T-cell (primary cell): ENCODE results near the gene UFL1. TPM values are rescaled to one million over a fixed set of nuclear protein-coding genes. Genes with fewer than 3 reads are reported as not detected.

Source experiments
- ATAC-seq, 4 experiments: fragments of 200-7000 bp in 3 of 4; fragments of 150-1000 bp in 1 of 4; cut with Tn5 transposase; replicated peaks in 1 of 4; 1 replicate in 3 of 4; 2 replicates in 1 of 4; pipeline ENCODE4 v1.10.0; 2021; ENCODE audit warnings: moderate library complexity in 3 of 4, mild to moderate bottlenecking in 2 of 4, moderate number of reproducible peaks in 1 of 4
- CTCF ChIA-PET, 2 donors: fragments of 300-600 bp; sonication (Branson Sonifier 250); formaldehyde crosslinking; loops; one replicate each; lab custom pipeline; 2022; ENCODE audit warnings: antibody characterized with exemption in 2 of 2; lab: Charles Lee
- POLR2A ChIA-PET, 2 donors: fragments of 300-600 bp; sonication (Branson Sonifier 250); formaldehyde crosslinking; loops; one replicate each; lab custom pipeline; 2022; ENCODE audit warnings: antibody characterized with exemption in 2 of 2; lab: Charles Lee
- DNase-seq, 35 experiments: peaks; one replicate each; pipeline versions ENCODE4 v3.0.0 to v3.0.0-alpha.2; 2013 to 2023
- H3K27ac ChIP-seq: one replicate; pipeline ENCODE4 v1.5.1; 2013; ENCODE audit warnings: low read length
- H3K27me3 ChIP-seq, 2 experiments: replicated peaks in 1 of 2; 1 replicate in 1 of 2; 2 replicates in 1 of 2; pipeline versions ENCODE4 v1.6.1 to v1.7.0; 2013; ENCODE audit warnings: low read length in 1 of 2, mixed read lengths in 1 of 2; ENCODE audit not compliant: control insufficient read depth in 2 of 2, insufficient read depth in 2 of 2; ENCODE audit errors: extremely low read depth in 1 of 2
- H3K36me3 ChIP-seq, 2 donors: 1 replicate in 1 of 2; 2 replicates in 1 of 2; pipeline versions ENCODE4 v1.6.1 to v1.7.0; 2013; ENCODE audit warnings: low read length in 1 of 2; ENCODE audit not compliant: control insufficient read depth in 2 of 2, insufficient read depth in 1 of 2; ENCODE audit errors: extremely low read depth in 1 of 2
- H3K4me1 ChIP-seq, 2 experiments: 1 replicate in 1 of 2; 2 replicates in 1 of 2; pipeline versions ENCODE4 v1.6.1 to v1.7.0; 2013; ENCODE audit warnings: low read length in 2 of 2, mixed read lengths in 1 of 2; ENCODE audit not compliant: insufficient read depth in 2 of 2, control insufficient read depth in 1 of 2; ENCODE audit errors: extremely low read depth in 1 of 2
- H3K4me3 ChIP-seq, 2 donors: 1 replicate in 1 of 2; 2 replicates in 1 of 2; pipeline versions ENCODE4 v1.5.1 to v1.7.0; 2013; ENCODE audit warnings: mild to moderate bottlenecking in 2 of 2, low read length in 1 of 2, moderate library complexity in 1 of 2; ENCODE audit not compliant: control insufficient read depth in 1 of 2; ENCODE audit errors: extremely low read depth in 1 of 2
- H3K9me3 ChIP-seq: 2 replicates; pipeline ENCODE4 v1.7.0; 2013
- H3K27ac Mint-ChIP-seq, 2 donors: one replicate each; pipeline ENCODE4 v1.8.0; 2020 to 2021; ENCODE audit warnings: mild to moderate bottlenecking in 2 of 2, mixed read lengths in 2 of 2
- H3K27me3 Mint-ChIP-seq, 2 donors: one replicate each; pipeline ENCODE4 v1.8.0; 2021 to 2022; ENCODE audit warnings: mixed read lengths in 2 of 2
- H3K36me3 Mint-ChIP-seq: one replicate; pipeline ENCODE4 v1.8.0; 2021; ENCODE audit warnings: mixed read lengths
- H3K4me1 Mint-ChIP-seq, 3 donors: one replicate each; pipeline ENCODE4 v1.8.0; 2020 to 2022; ENCODE audit warnings: mixed read lengths in 3 of 3, mild to moderate bottlenecking in 1 of 3
- H3K4me3 Mint-ChIP-seq, 3 donors: one replicate each; pipeline ENCODE4 v1.8.0; 2020 to 2022; ENCODE audit warnings: mild to moderate bottlenecking in 3 of 3, mixed read lengths in 3 of 3, moderate library complexity in 3 of 3
- H3K9me3 Mint-ChIP-seq, 3 donors: one replicate each; pipeline ENCODE4 v1.8.0; 2020 to 2022; ENCODE audit warnings: mixed read lengths in 3 of 3
- WGBS: methylation state at CpG from one replicate; pipeline ENCODE4 v1.1.5; 2013; ENCODE audit warnings: missing lambda C conversion rate; ENCODE audit not compliant: insufficient coverage; 5-methylcytosine and 5-hydroxymethylcytosine counted together
- total RNA-seq, 35 experiments: library from RNA in 6 of 35; stranded (reverse) in 6 of 35; fragments of 120-200 nt in 1 of 35; gene quantifications; one replicate each; pipeline versions ENCODE4 v1.2.1 to v1.2.4 and lab custom pipeline; 2013 to 2026

UFL1 gene
- total RNA-seq, 5 donors from 2014 or later (not counting 1 experiment from before 2014, with no cell fraction given) = 19.3 to 29.4 (median 27.7) TPM

- CTCF ChIA-PET = interaction anchor here in 1 of 2 donors (0.5 kb wide), 1 partner anchor 1330 kb away, joined by 3 read pairs; no protein-coding TSS in a partner anchor
- H3K36me3 Mint-ChIP-seq = peaks cover 62% of the 10 kb centered on the region
- H3K4me3 Mint-ChIP-seq = no peak overlapping the region
- no peaks in the 10 kb centered on the region for H3K4me1 ChIP-seq
- H3K27ac ChIP-seq = no peak overlapping the region
- no peaks in the 10 kb centered on the region for H3K27me3 ChIP-seq
- WGBS = no CpG with 5 or more reads among the region's 1 CpG
- H3K27me3 Mint-ChIP-seq = no peaks in the 10 kb centered on the region
- peaks cover 4 to 62% of the 10 kb centered on the region in 2 donors for H3K36me3 ChIP-seq
- ATAC-seq (no peak), DNase-seq (no peak)
- no peak overlapping the region for H3K27ac Mint-ChIP-seq
- H3K4me3 ChIP-seq = no peak overlapping the region
- H3K9me3 ChIP-seq = no peaks in the 10 kb centered on the region
- peaks cover 23 to 34% (median 32%) of the 10 kb centered on the region in 3 donors for H3K4me1 Mint-ChIP-seq
- POLR2A ChIA-PET = no interaction called here
- no peaks in the 10 kb centered on the region for H3K9me3 Mint-ChIP-seq
Observed at GRCh38 chr6:96532399-96532798, 10.8 kb downstream of the UFL1 start.

- H3K4me1 ChIP-seq = no peaks in the 10 kb centered on the region
- Mint-ChIP-seq H3K27ac (no peak overlapping the region), H3K4me1 (peaks cover 5 to 6% (median 5%) of the 10 kb centered on the region in 3 donors), H3K36me3 (peaks cover 44% of the 10 kb centered on the region), H3K9me3 (no peaks in the 10 kb centered on the region), H3K4me3 (no peak overlapping the region), H3K27me3 (no peaks in the 10 kb centered on the region)
- no peak overlapping the region for H3K27ac ChIP-seq
- peaks cover 0 to 51% of the 10 kb centered on the region in 2 donors for H3K36me3 ChIP-seq
- POLR2A ChIA-PET = interaction anchor here in 1 of 2 donors (1.1 kb wide), 1 partner anchor 15 kb away, joined by 3 read pairs; no protein-coding TSS in a partner anchor
- ATAC-seq = no peak
- H3K27me3 ChIP-seq = no peaks in the 10 kb centered on the region
- no peak for DNase-seq
- H3K4me3 ChIP-seq = no peak overlapping the region
- CTCF ChIA-PET = no interaction called here
- no peaks in the 10 kb centered on the region for H3K9me3 ChIP-seq
- WGBS = no CpG with 5 or more reads among the region's 5 CpGs
Observed at GRCh38 chr6:96537726-96538125, 16.1 kb downstream of the UFL1 start.

GRCh38 chr6:96542702-96543101 lies 21.1 kb downstream of the UFL1 start:
- no peak overlapping the region for H3K4me3 ChIP-seq
- peak in 2 of 35 experiments; percentile 8 to 33 for DNase-seq
- H3K36me3 ChIP-seq = peaks cover 0 to 54% of the 10 kb centered on the region in 2 donors
- peak in 1 of 4 experiments; percentile 47 for ATAC-seq
- H3K9me3 ChIP-seq = no peaks in the 10 kb centered on the region
- Mint-ChIP-seq H3K4me3 (no peak overlapping the region), H3K4me1 (peaks cover 0 to 3% (median 0%) of the 10 kb centered on the region in 3 donors), H3K36me3 (peaks cover 49% of the 10 kb centered on the region), H3K27ac (peak overlapping the region in 1 of 2 donors; percentile 17), H3K9me3 (no peaks in the 10 kb centered on the region), H3K27me3 (no peaks in the 10 kb centered on the region)
- no peaks in the 10 kb centered on the region for H3K27me3 ChIP-seq
- CTCF ChIA-PET = interaction anchor here in 1 of 2 donors (0.5 to 1.1 kb wide), 2 partner anchors 12 to 513 kb away, joined by 3 to 8 read pairs; no protein-coding TSS in a partner anchor
- H3K27ac ChIP-seq = no peak overlapping the region
- POLR2A ChIA-PET = interaction anchor here in 1 of 2 donors (0.5 kb wide), 1 partner anchor 13 kb away, joined by 3 read pairs; no protein-coding TSS in a partner anchor
- H3K4me1 ChIP-seq = no peaks in the 10 kb centered on the region

- POLR2A ChIA-PET = interaction anchor here in 1 of 2 donors (0.6 kb wide), 2 partner anchors 73 to 395 kb away, joined by 3 read pairs; no protein-coding TSS in a partner anchor
- WGBS = no CpG with 5 or more reads among the region's 3 CpGs
- DNase-seq (no peak), ATAC-seq (no peak)
- H3K27me3 ChIP-seq = no peaks in the 10 kb centered on the region
- no peak overlapping the region for H3K4me3 ChIP-seq
- Mint-ChIP-seq H3K9me3 (no peaks in the 10 kb centered on the region), H3K27ac (no peak overlapping the region), H3K27me3 (no peaks in the 10 kb centered on the region), H3K36me3 (peaks cover 46% of the 10 kb centered on the region), H3K4me1 (no peaks in the 10 kb centered on the region), H3K4me3 (no peak overlapping the region)
- CTCF ChIA-PET = interaction anchor here (0.6 to 1.7 kb wide), 4 partner anchors 24 to 520 kb away, joined by 3 to 5 read pairs (median 4); partner anchors contain the start of gene UFL1 (in 1 of the 2)
- H3K27ac ChIP-seq = no peak overlapping the region
- H3K36me3 ChIP-seq = peaks cover 1 to 52% of the 10 kb centered on the region in 2 donors
- no peaks in the 10 kb centered on the region for H3K4me1 ChIP-seq
- H3K9me3 ChIP-seq = no peaks in the 10 kb centered on the region
Observed at GRCh38 chr6:96545882-96546281, 24.3 kb downstream of the UFL1 start.

- Mint-ChIP-seq H3K9me3 (no peaks in the 10 kb centered on the region), H3K27me3 (no peaks in the 10 kb centered on the region), H3K27ac (no peak overlapping the region), H3K4me1 (no peaks in the 10 kb centered on the region), H3K36me3 (peaks cover 58% of the 10 kb centered on the region), H3K4me3 (no peak overlapping the region)
- ChIA-PET CTCF (no interaction called here), POLR2A (interaction anchor here in 1 of 2 donors (0.6 kb wide), 4 partner anchors 164 to 558 kb away, joined by 3 to 14 read pairs (median 4); no protein-coding TSS in a partner anchor)
- no peaks in the 10 kb centered on the region for H3K27me3 ChIP-seq
- no peak for ATAC-seq
- H3K9me3 ChIP-seq = no peaks in the 10 kb centered on the region
- H3K36me3 ChIP-seq = peaks cover 5 to 62% of the 10 kb centered on the region in 2 donors
- DNase-seq = no peak
- no CpG with 5 or more reads among the region's 4 CpGs for WGBS
- no peak overlapping the region for H3K27ac ChIP-seq
- no peaks in the 10 kb centered on the region for H3K4me1 ChIP-seq
- no peak overlapping the region for H3K4me3 ChIP-seq
Observed at GRCh38 chr6:96547654-96548053, 26.0 kb downstream of the UFL1 start.

- ChIA-PET POLR2A (no interaction called here), CTCF (interaction anchor here in 1 of 2 donors (0.8 kb wide), 1 partner anchor 11 kb away, joined by 3 read pairs; no protein-coding TSS in a partner anchor)
- no peak overlapping the region for H3K27ac Mint-ChIP-seq
- no peak for DNase-seq
- no peaks in the 10 kb centered on the region for H3K27me3 Mint-ChIP-seq
- H3K27ac ChIP-seq = no peak overlapping the region
- no peaks in the 10 kb centered on the region for H3K27me3 ChIP-seq
- no peak for ATAC-seq
- H3K4me1 ChIP-seq = no peaks in the 10 kb centered on the region
- H3K4me3 ChIP-seq = no peak overlapping the region
- H3K4me3 Mint-ChIP-seq = no peak overlapping the region
- peaks cover 54% of the 10 kb centered on the region for H3K36me3 Mint-ChIP-seq
- H3K9me3 ChIP-seq = no peaks in the 10 kb centered on the region
- peaks cover 0 to 3% (median 0%) of the 10 kb centered on the region in 3 donors for H3K9me3 Mint-ChIP-seq
- no peaks in the 10 kb centered on the region for H3K4me1 Mint-ChIP-seq
- H3K36me3 ChIP-seq = peaks cover 5 to 52% of the 10 kb centered on the region in 2 donors
- WGBS = no CpG with 5 or more reads among the region's 4 CpGs
Observed at GRCh38 chr6:96554558-96554957, 33.0 kb downstream of the UFL1 start.
